ENCODE measurements around the gene DSC1. TPM values are rescaled to one million over a fixed set of nuclear protein-coding genes. Genes with fewer than 3 reads are reported as not detected.

DSC1 gene
- total and polyA plus RNA-seq, 2 of the 8 experiments (the other 6 are each of a cell fraction or from before 2014, with no cell fraction given) = 0.02 TPM; not detected in 1

- no peak for TF ChIP-seq CHD7 (IDR thresholded peaks at IDR 0.05; ENCODE audit: insufficient replicate concordance, low read length)
These were observed 27.1 kb upstream of the DSC1 start (continued) for GRCh38 chr18:31189757-31190156.
